Stomach (tissue), 4 donors: ENCODE data around the gene ACTN1.

Experiments used
- CTCF ChIP-seq, 7 experiments: fragments of 450-650 bp in 4 of 7; fragments of 200-600 bp in 3 of 7; sonication (generic) in 3 of 7; IDR thresholded peaks; one replicate each; pipeline ENCODE4 v1.5.1; 2016 to 2019; ENCODE audit warnings: antibody characterized with exemption in 7 of 7, control low read depth in 2 of 7, mild to moderate bottlenecking in 1 of 7
- POLR2AphosphoS5 ChIP-seq, 3 donors: sonication (generic); formaldehyde crosslinking; IDR thresholded peaks; one replicate each; pipeline ENCODE4 v1.6.1; 2016; ENCODE audit warnings: antibody characterized with exemption in 3 of 3

- TF ChIP-seq CTCF (IDR thresholded peaks at IDR 0.05) (no peak), POLR2AphosphoS5 (IDR thresholded peaks at IDR 0.05) (no peak)
Observed at GRCh38 chr14:68846466-68846865, 132.6 kb downstream of the ACTN1 start.
